ENCODE results near the gene RFX5. TPM values are rescaled to one million over a fixed set of nuclear protein-coding genes. Genes with fewer than 3 reads are reported as not detected.
"Not testable (repeated sequence)": the region's sequence is repeated elsewhere in the genome, so short reads cannot be mapped to it uniquely, and the experiment has no call there.

RFX5 gene
- total and polyA plus RNA-seq, 2 experiments from 2014 or later = 14.1 to 48.8 TPM

DNA sequence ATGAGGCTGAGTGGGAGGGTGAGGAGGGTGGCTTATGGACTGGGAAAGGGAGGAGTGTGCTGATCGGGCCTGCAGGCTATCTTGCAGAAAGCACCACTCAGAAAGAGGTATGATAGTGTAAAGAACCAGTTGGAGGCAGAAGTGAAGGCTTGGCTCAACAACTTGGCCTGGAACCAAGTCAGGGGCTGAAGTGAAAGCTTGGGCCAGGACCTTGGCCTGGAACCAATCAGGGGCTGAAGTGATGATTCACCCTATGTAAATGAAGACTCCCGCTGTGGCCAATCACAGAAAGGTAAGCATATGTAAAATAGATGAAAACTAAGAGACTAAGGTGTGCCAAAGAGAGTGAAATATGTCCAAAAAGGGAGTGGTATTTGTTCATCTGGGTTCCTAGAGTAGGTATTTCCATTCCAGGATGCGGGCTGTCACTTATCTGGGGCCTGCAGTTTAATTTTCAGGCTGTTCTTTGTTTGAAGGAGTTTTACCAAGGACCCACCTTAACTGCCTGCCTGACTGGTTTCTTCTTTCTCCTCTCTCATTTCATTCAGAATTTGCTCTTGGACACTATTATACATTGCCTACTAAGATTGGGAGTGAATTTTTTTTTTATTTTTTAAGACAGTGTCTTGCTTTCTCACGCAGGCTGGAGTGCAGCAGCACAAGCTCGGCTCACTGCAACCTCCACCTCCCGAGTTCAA lies 5.1 kb upstream of the RFX5 start:
- Histone ChIP-seq H3K4me1 (ENCODE audit: insufficient read depth) (no peaks in the 10 kb centered on the region), H3K9me3 (ENCODE audit: low read depth) (no peaks in the 10 kb centered on the region), H3K9me2 (replicated peaks; ENCODE audit: insufficient read depth) (no peaks in the 10 kb centered on the region), H3K4me3 (no peak overlapping the region), H2AFZ (no peak overlapping the region), H4K20me1 (ENCODE audit: insufficient read depth, poor library complexity, severe bottlenecking) (no peaks in the 10 kb centered on the region), H3K4me2 (no peak overlapping the region), H3K79me2 (no peaks in the 10 kb centered on the region), H3K27ac (no peak overlapping the region), H3K36me3 (replicated peaks; ENCODE audit: insufficient read depth, low read depth) (no peaks in the 10 kb centered on the region), H3K27me3 (no peaks in the 10 kb centered on the region)
- WGBS (ENCODE audit: low lambda C conversion rate, missing lambda C conversion rate) = 93% methylated on average over 6 of the region's 6 CpGs
- DNase-seq (ENCODE audit: low spot score) = peak; percentile 40
- TF ChIP-seq EZH2phosphoT487 (IDR thresholded peaks at IDR 0.05; ENCODE audit: low read depth, severe bottlenecking, unreplicated experiment) (no peak), EZH2 (IDR thresholded peaks at IDR 0.05; ENCODE audit: borderline replicate concordance) (no peak)
- TF ChIP-seq, protein P1, sequence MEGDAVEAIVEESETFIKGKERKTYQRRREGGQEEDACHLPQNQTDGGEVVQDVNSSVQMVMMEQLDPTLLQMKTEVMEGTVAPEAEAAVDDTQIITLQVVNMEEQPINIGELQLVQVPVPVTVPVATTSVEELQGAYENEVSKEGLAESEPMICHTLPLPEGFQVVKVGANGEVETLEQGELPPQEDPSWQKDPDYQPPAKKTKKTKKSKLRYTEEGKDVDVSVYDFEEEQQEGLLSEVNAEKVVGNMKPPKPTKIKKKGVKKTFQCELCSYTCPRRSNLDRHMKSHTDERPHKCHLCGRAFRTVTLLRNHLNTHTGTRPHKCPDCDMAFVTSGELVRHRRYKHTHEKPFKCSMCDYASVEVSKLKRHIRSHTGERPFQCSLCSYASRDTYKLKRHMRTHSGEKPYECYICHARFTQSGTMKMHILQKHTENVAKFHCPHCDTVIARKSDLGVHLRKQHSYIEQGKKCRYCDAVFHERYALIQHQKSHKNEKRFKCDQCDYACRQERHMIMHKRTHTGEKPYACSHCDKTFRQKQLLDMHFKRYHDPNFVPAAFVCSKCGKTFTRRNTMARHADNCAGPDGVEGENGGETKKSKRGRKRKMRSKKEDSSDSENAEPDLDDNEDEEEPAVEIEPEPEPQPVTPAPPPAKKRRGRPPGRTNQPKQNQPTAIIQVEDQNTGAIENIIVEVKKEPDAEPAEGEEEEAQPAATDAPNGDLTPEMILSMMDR (IDR thresholded peaks at IDR 0.05; ENCODE audit: poor library complexity) = no peak

DNA sequence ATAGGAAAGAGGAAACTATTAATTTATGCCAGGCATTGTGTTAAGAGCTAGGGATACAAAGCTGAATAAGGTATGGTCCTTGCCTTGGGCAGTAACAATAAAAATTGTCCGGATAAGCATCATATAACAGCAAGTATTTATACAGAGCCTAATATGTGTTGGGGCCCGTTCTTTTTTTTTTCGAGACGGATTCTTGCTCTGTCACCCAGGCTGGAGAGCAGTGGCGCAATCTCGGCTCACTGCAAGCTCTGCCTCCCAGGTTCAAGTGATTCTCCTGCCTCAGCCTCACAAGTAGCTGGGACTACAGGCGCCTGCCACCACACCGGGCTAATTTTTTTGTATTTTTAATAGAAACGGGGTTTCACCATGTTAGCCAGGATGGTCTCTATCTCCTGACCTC lies 3.3 kb upstream of the RFX5 start:
- not testable (repeated sequence) for H3K9me3 ChIP-seq (ENCODE audit: low read depth); H3K4me2 ChIP-seq; H3K27me3 ChIP-seq

DNA sequence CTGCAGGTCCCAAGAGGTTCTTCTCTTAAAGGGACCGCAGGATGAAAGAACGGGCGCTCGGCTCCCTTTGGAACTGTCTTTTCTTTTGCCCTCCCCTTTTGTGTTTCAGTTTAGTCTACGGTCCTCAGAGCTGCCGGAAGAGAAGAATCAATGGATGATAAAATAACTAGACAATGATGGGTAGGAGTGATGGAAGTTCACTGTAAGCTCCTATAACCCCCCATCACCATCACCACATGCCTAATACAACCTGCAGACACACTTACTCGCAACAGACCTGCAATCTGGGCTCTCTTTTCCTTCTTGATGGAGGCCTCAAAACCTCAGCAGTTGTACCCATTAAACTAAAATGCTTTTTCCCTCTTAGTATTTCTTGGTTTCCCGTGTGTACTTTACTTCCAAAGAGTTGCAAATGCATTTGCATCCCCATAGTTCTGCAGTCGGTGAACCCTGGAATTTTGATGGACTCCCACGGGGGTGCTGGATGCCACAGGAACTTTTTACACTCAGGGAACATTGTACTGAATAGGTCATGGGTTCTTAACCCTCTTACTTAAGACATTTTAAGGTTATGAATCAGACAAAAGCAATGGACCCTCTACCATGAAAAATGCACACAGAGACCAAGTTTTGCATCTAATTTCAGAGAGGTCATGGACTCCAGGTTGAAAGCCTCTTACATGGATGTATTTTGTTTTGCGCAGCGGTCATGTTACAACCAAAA lies 633 bp upstream of the RFX5 start:
- DNase-seq (ENCODE audit: low spot score) = no peak
- Histone ChIP-seq H2AFZ (peak overlapping the region; percentile 47), H3K36me3 (replicated peaks; ENCODE audit: insufficient read depth, low read depth) (no peaks in the 10 kb centered on the region), H3K9me3 (ENCODE audit: low read depth) (no peaks in the 10 kb centered on the region), H3K79me2 (peaks cover 9% of the 10 kb centered on the region), H3K4me3 (no peak overlapping the region), H3K9me2 (replicated peaks; ENCODE audit: insufficient read depth) (no peaks in the 10 kb centered on the region), H3K4me2 (peak overlapping the region; percentile 66), H3K27ac (peak overlapping the region; percentile 51), H4K20me1 (ENCODE audit: insufficient read depth, poor library complexity, severe bottlenecking) (no peaks in the 10 kb centered on the region), H3K4me1 (ENCODE audit: insufficient read depth) (peaks cover 9% of the 10 kb centered on the region), H3K27me3 (no peaks in the 10 kb centered on the region)
- TF ChIP-seq EZH2 (IDR thresholded peaks at IDR 0.05; ENCODE audit: borderline replicate concordance) = no peak
- TF ChIP-seq, protein P1 (IDR thresholded peaks at IDR 0.05; ENCODE audit: poor library complexity) = no peak
- TF ChIP-seq EZH2phosphoT487 (IDR thresholded peaks at IDR 0.05; ENCODE audit: low read depth, severe bottlenecking, unreplicated experiment) = no peak
- 29% methylated on average over 12 of the region's 12 CpGs for WGBS (ENCODE audit: low lambda C conversion rate, missing lambda C conversion rate)

More for the DNA sequence above, 3.3 kb upstream of the RFX5 start:
- H3K79me2 ChIP-seq; H4K20me1 ChIP-seq (ENCODE audit: insufficient read depth, poor library complexity, severe bottlenecking); H3K4me1 ChIP-seq (ENCODE audit: insufficient read depth); DNase-seq (ENCODE audit: low spot score); H3K27ac ChIP-seq; H2AFZ ChIP-seq; H3K4me3 ChIP-seq; H3K36me3 ChIP-seq (replicated peaks; ENCODE audit: insufficient read depth, low read depth); H3K9me2 ChIP-seq (replicated peaks; ENCODE audit: insufficient read depth): not testable (repeated sequence)
- WGBS (ENCODE audit: low lambda C conversion rate, missing lambda C conversion rate) = 80% methylated on average over 9 of the region's 9 CpGs

DNA sequence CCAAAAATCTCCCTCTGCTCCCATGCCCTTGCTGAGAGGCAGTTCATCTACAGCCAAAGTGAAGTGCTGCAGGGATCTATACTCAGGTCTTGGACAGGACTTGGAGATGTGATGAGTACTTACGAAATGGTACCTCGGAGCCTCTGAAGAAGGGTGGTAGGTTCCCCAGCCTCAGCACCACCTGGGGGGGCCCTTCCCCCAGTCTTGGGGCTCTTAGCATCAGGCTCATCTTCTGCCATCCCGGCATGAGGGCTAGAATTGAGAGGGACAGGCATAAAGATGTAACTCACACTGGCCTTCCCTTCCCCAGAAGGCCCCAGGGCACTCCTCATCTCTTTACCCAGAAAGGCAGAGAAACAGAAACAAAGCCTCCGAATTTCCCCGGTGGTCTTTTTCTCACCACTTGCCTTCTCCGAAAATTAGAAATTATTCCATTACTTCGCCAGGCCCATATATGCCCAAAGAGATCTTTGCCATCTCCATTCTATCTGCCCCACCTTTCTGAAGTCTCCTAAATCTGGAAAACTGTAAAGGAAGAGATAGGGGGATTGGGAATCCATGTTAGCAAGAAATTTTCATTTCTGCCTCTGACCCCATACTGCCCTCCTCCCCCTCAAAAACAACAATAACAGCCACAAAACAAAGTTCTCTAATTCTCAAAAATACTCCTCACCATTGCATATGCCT lies 827 bp downstream of the RFX5 start:
- TF ChIP-seq, protein P1 (IDR thresholded peaks at IDR 0.05; ENCODE audit: poor library complexity) = no peak
- TF ChIP-seq EZH2phosphoT487 (IDR thresholded peaks at IDR 0.05; ENCODE audit: low read depth, severe bottlenecking, unreplicated experiment) (no peak), EZH2 (IDR thresholded peaks at IDR 0.05; ENCODE audit: borderline replicate concordance) (no peak)
- H4K20me1 ChIP-seq (ENCODE audit: insufficient read depth, poor library complexity, severe bottlenecking) = no peaks in the 10 kb centered on the region
- peaks cover 9% of the 10 kb centered on the region for H3K79me2 ChIP-seq
- H3K4me1 ChIP-seq (ENCODE audit: insufficient read depth) = peaks cover 9% of the 10 kb centered on the region
- H3K27ac ChIP-seq = peak overlapping the region; percentile 93
- no peaks in the 10 kb centered on the region for H3K27me3 ChIP-seq
- H3K4me2 ChIP-seq = peak overlapping the region; percentile 77
- H3K9me3 ChIP-seq (ENCODE audit: low read depth) = no peaks in the 10 kb centered on the region
- WGBS (ENCODE audit: low lambda C conversion rate, missing lambda C conversion rate) = 49% methylated on average over 7 of the region's 7 CpGs
- no peaks in the 10 kb centered on the region for H3K9me2 ChIP-seq (replicated peaks; ENCODE audit: insufficient read depth)
- peak overlapping the region; percentile 49 for H2AFZ ChIP-seq
- peak overlapping the region; percentile 25 for H3K4me3 ChIP-seq
- DNase-seq (ENCODE audit: low spot score) = peak; percentile 10
- no peaks in the 10 kb centered on the region for H3K36me3 ChIP-seq (replicated peaks; ENCODE audit: insufficient read depth, low read depth)
